HepG2 (cell line): Measurements from ENCODE around the gene BMP8A. TPM values are rescaled to one million over a fixed set of nuclear protein-coding genes. Genes with fewer than 3 reads are reported as not detected.

Source experiments
- ATAC-seq: fragments of 200-7000 bp; cut with Tn5 transposase; 3 replicates; pipeline ENCODE4 v1.9.1; 2020; ENCODE audit warnings: mild to moderate bottlenecking, moderate library complexity
- BruUV-seq: library from RNA; stranded (reverse); fragments of 400-500 nt; replicated peaks from 2 replicates; lab custom pipeline; 2021; lab: Mats Ljungman, UMichigan
- CTCF ChIA-PET: fragments of 300-600 bp; formaldehyde crosslinking; extraction: SDS; loops from one replicate; lab custom pipeline; 2021; ENCODE audit warnings: low total read pairs, inconsistent platforms, low intra/inter-chr PET ratio; lab: Yijun Ruan, JAX
- POLR2A ChIA-PET: fragments of 350-600 bp; sonication (Branson Sonifier 250); formaldehyde crosslinking; loops from one replicate; lab custom pipeline; 2020; ENCODE audit warnings: antibody characterized with exemption, inconsistent platforms; lab: Yijun Ruan, JAX
- DNase-seq: peaks from one replicate; pipeline ENCODE4 v3.0.0-alpha.2; 2015; ENCODE audit warnings: low spot score
- FAIRE-seq: peaks from 3 replicates; lab custom pipeline; 2011; peaks lifted over from hg19 to GRCh38; lab: Jason Lieb, UNC
- H2AFZ ChIP-seq: one replicate; pipeline ENCODE4 v1.6.1; 2011; ENCODE audit warnings: low read length, inconsistent platforms
- H3K27ac ChIP-seq: fragments of 300-600 bp; 3 replicates; pipeline ENCODE4 v1.8.0; 2011; ENCODE audit warnings: mixed run types, mild to moderate bottlenecking, mixed read lengths, low read length, inconsistent platforms; ENCODE audit not compliant: insufficient read depth; ENCODE audit errors: extremely low read length
- H3K27me3 ChIP-seq, 2 experiments: fragments of 200-600 bp in 1 of 2; 2 replicates in 1 of 2; 3 replicates in 1 of 2; pipeline versions ENCODE4 v1.6.0 to v1.8.0; 2011; ENCODE audit warnings: low read length in 2 of 2, mild to moderate bottlenecking in 2 of 2, moderate library complexity in 2 of 2, inconsistent platforms in 1 of 2; ENCODE audit not compliant: insufficient read depth in 2 of 2, control insufficient read depth in 1 of 2
- H3K36me3 ChIP-seq, 2 experiments: fragments of 200-600 bp in 1 of 2; replicated peaks in 1 of 2; 2 replicates in 1 of 2; 3 replicates in 1 of 2; pipeline versions ENCODE4 v1.5.1 to v1.8.0; 2011; ENCODE audit warnings: low read length in 2 of 2, inconsistent platforms in 1 of 2; ENCODE audit not compliant: insufficient read depth in 2 of 2, control insufficient read depth in 1 of 2
- H3K4me1 ChIP-seq: 2 replicates; pipeline ENCODE4 v1.5.1; 2012; ENCODE audit warnings: low read length, inconsistent platforms; ENCODE audit not compliant: insufficient read depth
- H3K4me2 ChIP-seq: 2 replicates; pipeline ENCODE4 v1.6.0; 2011; ENCODE audit warnings: low read depth, low read length, inconsistent platforms
- H3K4me3 ChIP-seq, 3 experiments: fragments of 200-600 bp in 1 of 3; sonication (generic), shearing (Covaris generic) in 1 of 3; replicated peaks in 1 of 3; 2 replicates each; pipeline ENCODE4 v1.5.1; 2011 to 2016; ENCODE audit warnings: low read length in 3 of 3, inconsistent platforms in 2 of 3, low read depth in 2 of 3, mild to moderate bottlenecking in 2 of 3, control low read depth in 1 of 3, mixed read lengths in 1 of 3; ENCODE audit not compliant: insufficient read depth in 1 of 3
- H3K79me2 ChIP-seq: one replicate; pipeline ENCODE4 v1.6.1; 2011; ENCODE audit warnings: low read length, inconsistent platforms; ENCODE audit not compliant: insufficient read depth
- H3K9ac ChIP-seq: 2 replicates; pipeline ENCODE4 v1.6.0; 2011; ENCODE audit warnings: mild to moderate bottlenecking, low read depth, low read length, inconsistent platforms; ENCODE audit not compliant: insufficient read depth
- H3K9me3 ChIP-seq: 2 replicates; pipeline ENCODE4 v1.5.1; 2012; ENCODE audit warnings: mild to moderate bottlenecking, low read length
- H4K20me1 ChIP-seq: 2 replicates; pipeline ENCODE4 v1.6.0; 2011; ENCODE audit warnings: inconsistent platforms, mild to moderate bottlenecking, low read length, moderate library complexity; ENCODE audit not compliant: insufficient read depth
- ELF1 ChIP-seq: sonication (generic); formaldehyde crosslinking; IDR thresholded peaks from 2 replicates; pipeline ENCODE4 v1.4.0; 2020; ENCODE audit warnings: missing genetic modification reagents
- NCOR1 ChIP-seq: fragments of 200-600 bp; sonication (generic); IDR thresholded peaks from 2 replicates; pipeline ENCODE4 v1.7.0; 2017; ENCODE audit warnings: antibody characterized with exemption, low read length, borderline replicate concordance
- NRL ChIP-seq: sonication (generic); formaldehyde crosslinking; IDR thresholded peaks from 2 replicates; pipeline ENCODE4 v1.5.0; 2020; ENCODE audit warnings: missing genetic modification reagents, mild to moderate bottlenecking, moderate library complexity, borderline replicate concordance
- TBL1XR1 ChIP-seq: fragments of 150-350 bp; IDR thresholded peaks from 2 replicates; pipeline ENCODE4 v1.6.1; 2014; ENCODE audit warnings: borderline replicate concordance, low read length; ENCODE audit not compliant: partially characterized antibody
- ZMYM3 ChIP-seq: sonication (generic); formaldehyde crosslinking; IDR thresholded peaks from 2 replicates; pipeline ENCODE4 v1.5.1; 2020; ENCODE audit warnings: mild to moderate bottlenecking, missing genetic modification reagents
- ZNF629 ChIP-seq: sonication (generic); formaldehyde crosslinking; conservative IDR thresholded peaks from 2 replicates; pipeline ENCODE4 v1.5.0; 2020; ENCODE audit warnings: missing genetic modification reagents
- WGBS: methylation state at CpG from one replicate; pipeline ENCODE4 v1.1.6; 2017; ENCODE audit warnings: low lambda C conversion rate; 5-methylcytosine and 5-hydroxymethylcytosine counted together
- in situ Hi-C: cut with HindIII; loops from 2 replicates; pipeline ENCODE4 v1.10.0; 2017; ENCODE audit warnings: low pct_unique_long_range_greater_than_20kb; ENCODE audit not compliant: extremely low pct_ligation_motif_present
- intact Hi-C: fragments of 100-400 bp; cut with micrococcal nuclease; formaldehyde crosslinking; loops from one replicate; pipeline ENCODE4 v1.10.0; 2022; ENCODE audit not compliant: unreplicated experiment
- polyA plus RNA-seq, 8 experiments: library from polyadenylated mRNA; depleted of rRNA in 3 of 8; stranded (reverse) in 7 of 8; unstranded in 1 of 8; fragments of >200 nt; fragmentation: Illumina TruSeq in 4 of 8; extraction: Trizol in 4 of 8; gene quantifications; 2 replicates each; pipeline versions ENCODE4 v1.2.1 to v1.2.3, GENCODE V29; 2011 to 2016; ENCODE audit warnings: low read depth in 4 of 8, missing spikeins in 1 of 8, mixed read lengths in 1 of 8; ENCODE audit not compliant: insufficient read depth in 1 of 8
- total RNA-seq, 5 experiments: library from RNA; depleted of rRNA; stranded (reverse); fragments of >200 nt; fragmentation: Illumina TruSeq; extraction: Trizol; gene quantifications; 2 replicates each; pipeline ENCODE4 v1.2.3, GENCODE V29; 2016; ENCODE audit warnings: low read depth in 1 of 5
- TF ChIP-seq, protein P1 (sequence below): sonication (generic); formaldehyde crosslinking; IDR thresholded peaks from 2 replicates; pipeline ENCODE4 v1.9.0; 2021; ENCODE audit warnings: missing genetic modification reagents, mild to moderate bottlenecking, borderline replicate concordance
- TF ChIP-seq, protein P2 (sequence below): IDR thresholded peaks from 2 replicates; pipeline ENCODE4 v1.6.1; 2016; ENCODE audit warnings: missing compliant biosample characterization, missing genetic modification reagents, borderline replicate concordance
- TF ChIP-seq, protein P3 (sequence below): sonication (generic); formaldehyde crosslinking; IDR thresholded peaks from 2 replicates; pipeline ENCODE4 v1.5.0; 2020; ENCODE audit warnings: mild to moderate bottlenecking, missing genetic modification reagents

BMP8A gene
- total and polyA plus RNA-seq, 2 of the 13 experiments (the other 11 are each of a cell fraction or from before 2014, with no cell fraction given): 0.05 TPM; not detected in 1

DNA sequence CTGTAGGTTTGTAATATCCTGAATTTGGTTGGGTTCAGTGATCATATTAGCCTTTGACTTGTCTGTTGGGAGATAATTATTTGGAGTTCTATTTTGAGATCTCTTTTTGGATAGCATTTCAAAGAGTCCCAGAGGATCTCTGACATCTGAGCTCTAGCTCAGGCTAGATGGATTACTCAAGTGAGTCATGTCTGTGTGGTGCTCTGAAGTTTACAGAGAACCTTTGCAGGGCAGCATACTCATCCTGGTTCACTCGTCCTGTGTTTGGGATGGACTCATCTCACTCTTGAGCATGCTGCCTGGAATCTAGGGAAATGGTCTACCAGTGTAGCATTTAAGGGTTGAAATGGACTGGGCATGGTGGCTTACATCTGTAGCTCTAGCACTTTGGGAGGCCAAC is 29.4 kb upstream of the BMP8A start:
- no peak overlapping the region for H3K27ac ChIP-seq
- ChIA-PET POLR2A (no interaction called here), CTCF (no interaction called here)
- no peaks in the 10 kb centered on the region for H3K79me2 ChIP-seq
- WGBS: 100% methylated on average over 1 of the region's 1 CpG
- no peak overlapping the region for H3K9ac ChIP-seq
- no peaks in the 10 kb centered on the region for H4K20me1 ChIP-seq
- H3K4me1 ChIP-seq: no peaks in the 10 kb centered on the region
- no peak for DNase-seq
- BruUV-seq: no TSS peak
- peaks cover 33 to 87% of the 10 kb centered on the region in 2 experiments for H3K36me3 ChIP-seq
- TF ChIP-seq ZMYM3 (CRISPR knock-in tag): no peak
- TF ChIP-seq, protein P1, sequence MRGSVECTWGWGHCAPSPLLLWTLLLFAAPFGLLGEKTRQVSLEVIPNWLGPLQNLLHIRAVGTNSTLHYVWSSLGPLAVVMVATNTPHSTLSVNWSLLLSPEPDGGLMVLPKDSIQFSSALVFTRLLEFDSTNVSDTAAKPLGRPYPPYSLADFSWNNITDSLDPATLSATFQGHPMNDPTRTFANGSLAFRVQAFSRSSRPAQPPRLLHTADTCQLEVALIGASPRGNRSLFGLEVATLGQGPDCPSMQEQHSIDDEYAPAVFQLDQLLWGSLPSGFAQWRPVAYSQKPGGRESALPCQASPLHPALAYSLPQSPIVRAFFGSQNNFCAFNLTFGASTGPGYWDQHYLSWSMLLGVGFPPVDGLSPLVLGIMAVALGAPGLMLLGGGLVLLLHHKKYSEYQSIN (CRISPR knock-in tag): no peak
- TF ChIP-seq, protein P2, sequence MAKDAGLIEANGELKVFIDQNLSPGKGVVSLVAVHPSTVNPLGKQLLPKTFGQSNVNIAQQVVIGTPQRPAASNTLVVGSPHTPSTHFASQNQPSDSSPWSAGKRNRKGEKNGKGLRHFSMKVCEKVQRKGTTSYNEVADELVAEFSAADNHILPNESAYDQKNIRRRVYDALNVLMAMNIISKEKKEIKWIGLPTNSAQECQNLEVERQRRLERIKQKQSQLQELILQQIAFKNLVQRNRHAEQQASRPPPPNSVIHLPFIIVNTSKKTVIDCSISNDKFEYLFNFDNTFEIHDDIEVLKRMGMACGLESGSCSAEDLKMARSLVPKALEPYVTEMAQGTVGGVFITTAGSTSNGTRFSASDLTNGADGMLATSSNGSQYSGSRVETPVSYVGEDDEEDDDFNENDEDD (CRISPR knock-in tag): no peak
- TF ChIP-seq ELF1: no peak
- TF ChIP-seq ZNF629 (CRISPR knock-in tag): no peak
- no peak for TF ChIP-seq NRL (CRISPR knock-in tag)
- TF ChIP-seq, protein P3, sequence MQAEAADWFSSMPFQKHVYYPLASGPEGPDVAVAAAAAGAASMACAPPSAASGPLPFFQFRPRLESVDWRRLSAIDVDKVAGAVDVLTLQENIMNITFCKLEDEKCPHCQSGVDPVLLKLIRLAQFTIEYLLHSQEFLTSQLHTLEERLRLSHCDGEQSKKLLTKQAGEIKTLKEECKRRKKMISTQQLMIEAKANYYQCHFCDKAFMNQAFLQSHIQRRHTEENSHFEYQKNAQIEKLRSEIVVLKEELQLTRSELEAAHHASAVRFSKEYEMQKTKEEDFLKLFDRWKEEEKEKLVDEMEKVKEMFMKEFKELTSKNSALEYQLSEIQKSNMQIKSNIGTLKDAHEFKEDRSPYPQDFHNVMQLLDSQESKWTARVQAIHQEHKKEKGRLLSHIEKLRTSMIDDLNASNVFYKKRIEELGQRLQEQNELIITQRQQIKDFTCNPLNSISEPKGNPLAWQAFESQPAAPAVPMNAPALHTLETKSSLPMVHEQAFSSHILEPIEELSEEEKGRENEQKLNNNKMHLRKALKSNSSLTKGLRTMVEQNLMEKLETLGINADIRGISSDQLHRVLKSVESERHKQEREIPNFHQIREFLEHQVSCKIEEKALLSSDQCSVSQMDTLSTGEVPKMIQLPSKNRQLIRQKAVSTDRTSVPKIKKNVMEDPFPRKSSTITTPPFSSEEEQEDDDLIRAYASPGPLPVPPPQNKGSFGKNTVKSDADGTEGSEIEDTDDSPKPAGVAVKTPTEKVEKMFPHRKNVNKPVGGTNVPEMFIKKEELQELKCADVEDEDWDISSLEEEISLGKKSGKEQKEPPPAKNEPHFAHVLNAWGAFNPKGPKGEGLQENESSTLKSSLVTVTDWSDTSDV (CRISPR knock-in tag): no peak
- TF ChIP-seq NCOR1: no peak
- no peak for TF ChIP-seq TBL1XR1
- intact Hi-C loops: loop anchor here (10.0 kb wide), 1 partner anchor 73 kb away; no protein-coding TSS in a partner anchor
- no peaks in the 10 kb centered on the region for H3K9me3 ChIP-seq
- H2AFZ ChIP-seq: no peak overlapping the region
- in situ Hi-C loops: no loop called here
- no peaks in the 10 kb centered on the region for H3K27me3 ChIP-seq
- no peak for FAIRE-seq
- H3K4me2 ChIP-seq: no peak overlapping the region
- no peak for ATAC-seq
- H3K4me3 ChIP-seq: no peak overlapping the region
